ENCODE measurements around the gene JAKMIP1. TPM values are rescaled to one million over a fixed set of nuclear protein-coding genes. Genes with fewer than 3 reads are reported as not detected.

Gene JAKMIP1
- 0.22 and 0.28 TPM in 2 replicates for total RNA-seq (2014; rRNA removed; shearing (Covaris generic))

DNA sequence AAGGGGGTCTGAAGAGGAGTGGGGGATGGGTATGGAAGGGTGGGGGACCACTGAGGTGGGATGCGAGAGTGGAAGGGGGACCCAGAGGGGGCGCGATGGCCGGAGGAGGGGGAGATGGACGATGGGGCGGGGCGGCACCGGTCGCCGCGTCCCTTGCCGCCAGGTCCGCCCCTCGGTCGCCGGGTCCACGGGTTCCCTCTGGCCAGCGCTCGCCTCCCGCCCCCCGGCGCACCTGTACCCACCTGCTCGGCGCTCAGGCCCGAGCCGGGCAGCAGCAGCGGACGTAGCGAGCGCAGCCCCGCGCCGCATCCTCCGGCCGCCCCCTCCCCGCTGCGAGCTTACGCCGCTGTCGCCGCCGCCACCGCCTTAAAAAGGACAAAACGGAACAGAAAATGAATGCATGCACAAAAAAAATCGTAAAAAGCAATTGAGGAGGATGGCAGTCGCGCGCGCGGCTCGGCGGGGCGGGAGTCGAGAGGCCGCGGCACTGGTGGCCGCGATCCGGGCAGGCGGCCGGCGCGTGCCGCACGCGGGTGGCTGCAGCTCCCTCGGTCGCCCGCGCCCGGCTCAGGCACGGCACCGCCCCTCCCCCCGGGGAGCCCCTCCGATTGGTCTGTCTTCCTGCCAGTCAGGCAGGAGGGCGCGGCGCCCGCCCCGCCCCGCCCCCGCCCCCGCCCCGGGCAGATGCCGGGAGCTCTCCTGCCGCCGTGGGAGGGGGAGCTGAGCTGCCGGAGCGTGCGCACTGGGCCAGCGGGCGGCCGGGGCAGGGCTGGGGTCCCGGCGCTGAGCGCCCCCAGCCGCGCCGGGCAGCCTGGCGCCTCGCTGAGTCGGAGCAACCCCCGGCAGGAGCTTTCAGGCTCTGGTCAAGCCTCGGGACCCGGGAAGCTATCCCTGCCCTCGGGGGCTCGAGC, at the start of gene JAKMIP1:
Gene JAKMIP1 (minus strand): TSS at position 539 of the 911 bp plus-strand sequence. CDS start 87,699 bp downstream, outside the sequence.
- DNase-seq (ENCODE audit: low spot score) = peak; percentile 39

DNA sequence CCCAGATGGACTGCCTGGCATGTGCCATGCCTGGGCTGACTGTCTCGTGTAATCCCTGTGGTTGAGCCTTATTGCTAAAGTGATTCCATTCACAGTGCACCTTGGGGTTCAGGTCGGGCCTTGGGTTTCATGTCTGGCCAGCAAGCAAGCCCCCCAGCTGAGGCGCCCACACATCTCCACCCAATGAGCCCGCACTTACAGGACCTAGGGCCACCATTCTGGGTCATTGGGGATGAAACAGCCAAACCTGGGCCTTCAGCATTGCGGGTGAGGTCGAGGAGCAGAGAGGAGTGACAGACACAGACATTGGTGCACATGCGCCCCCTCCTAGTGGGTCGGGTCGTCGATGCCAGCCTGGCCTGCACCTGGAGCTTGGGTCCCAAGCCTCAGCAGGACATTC, 48.0 kb upstream of the JAKMIP1 start:
- DNase-seq (ENCODE audit: low spot score) = no peak

DNA sequence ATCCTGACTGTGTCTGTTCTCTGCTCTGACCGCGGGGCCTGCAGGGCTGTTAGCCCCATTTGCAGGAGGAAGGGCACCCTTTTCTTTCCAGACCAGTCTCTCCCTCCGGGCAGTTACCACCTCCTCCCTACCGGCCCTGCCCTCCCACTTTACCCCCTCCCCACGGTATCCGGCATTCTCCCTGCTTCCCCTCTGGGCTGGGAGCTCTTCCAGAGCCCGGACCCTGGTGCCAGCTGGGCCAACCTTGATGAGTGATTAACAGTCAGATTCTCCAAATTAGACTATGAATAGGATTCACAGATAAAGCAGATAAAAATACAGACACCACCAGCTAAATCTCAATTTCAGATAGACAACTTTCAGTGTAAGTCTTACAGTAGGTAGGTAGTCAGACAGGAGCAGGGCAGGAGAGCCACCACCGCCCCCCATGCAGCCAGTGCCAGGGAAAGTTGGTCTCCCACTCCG, 45.9 kb upstream of the JAKMIP1 start:
- DNase-seq (ENCODE audit: low spot score) = no peak

DNA sequence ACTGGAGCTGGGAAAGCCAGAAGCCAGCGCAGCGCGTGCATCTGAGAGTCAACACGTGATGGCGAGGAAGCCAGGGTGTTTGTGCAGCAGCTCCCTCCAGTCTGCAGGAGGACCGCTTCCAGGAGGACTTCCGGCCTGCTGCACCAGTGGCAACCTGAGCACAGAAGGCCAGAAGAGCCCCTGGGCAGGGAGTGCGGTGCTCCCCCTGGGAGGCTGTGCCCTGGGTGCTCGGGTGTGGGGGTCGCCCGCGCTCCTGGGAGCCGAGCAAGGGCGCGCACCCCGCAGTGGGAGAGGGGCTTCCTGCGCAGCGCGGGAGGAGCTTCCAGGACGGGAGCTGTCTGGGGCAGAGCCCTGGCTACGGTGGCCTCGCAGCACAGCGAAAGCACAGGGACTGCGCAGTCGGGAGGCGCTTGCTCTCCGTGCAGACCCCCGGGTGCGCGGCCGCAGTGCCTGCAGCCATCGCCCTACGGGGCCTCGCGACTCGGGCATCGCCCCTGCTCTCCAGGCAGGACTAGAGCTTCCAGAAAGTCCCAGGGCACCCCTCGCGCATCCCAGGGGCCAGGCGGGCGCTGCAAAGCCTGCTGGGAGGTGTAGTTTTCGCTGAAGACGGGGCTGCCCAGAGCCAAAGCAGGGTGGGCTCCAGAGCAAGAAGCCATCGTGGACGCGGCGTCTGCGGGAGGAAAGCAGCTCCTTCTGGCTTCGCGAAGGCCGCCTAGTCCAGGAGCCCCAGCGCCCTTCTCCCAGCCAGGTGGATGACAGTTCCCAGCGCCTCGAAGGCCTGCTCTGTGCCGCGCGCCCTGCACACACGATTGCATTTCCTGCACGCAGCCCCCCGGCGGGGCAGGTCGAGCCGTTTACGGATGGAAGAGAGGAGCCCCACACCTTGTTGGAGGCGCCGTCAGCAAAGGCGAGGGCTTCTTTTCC, 45.2 kb upstream of the JAKMIP1 start:
- DNase-seq (ENCODE audit: low spot score) = no peak

DNA sequence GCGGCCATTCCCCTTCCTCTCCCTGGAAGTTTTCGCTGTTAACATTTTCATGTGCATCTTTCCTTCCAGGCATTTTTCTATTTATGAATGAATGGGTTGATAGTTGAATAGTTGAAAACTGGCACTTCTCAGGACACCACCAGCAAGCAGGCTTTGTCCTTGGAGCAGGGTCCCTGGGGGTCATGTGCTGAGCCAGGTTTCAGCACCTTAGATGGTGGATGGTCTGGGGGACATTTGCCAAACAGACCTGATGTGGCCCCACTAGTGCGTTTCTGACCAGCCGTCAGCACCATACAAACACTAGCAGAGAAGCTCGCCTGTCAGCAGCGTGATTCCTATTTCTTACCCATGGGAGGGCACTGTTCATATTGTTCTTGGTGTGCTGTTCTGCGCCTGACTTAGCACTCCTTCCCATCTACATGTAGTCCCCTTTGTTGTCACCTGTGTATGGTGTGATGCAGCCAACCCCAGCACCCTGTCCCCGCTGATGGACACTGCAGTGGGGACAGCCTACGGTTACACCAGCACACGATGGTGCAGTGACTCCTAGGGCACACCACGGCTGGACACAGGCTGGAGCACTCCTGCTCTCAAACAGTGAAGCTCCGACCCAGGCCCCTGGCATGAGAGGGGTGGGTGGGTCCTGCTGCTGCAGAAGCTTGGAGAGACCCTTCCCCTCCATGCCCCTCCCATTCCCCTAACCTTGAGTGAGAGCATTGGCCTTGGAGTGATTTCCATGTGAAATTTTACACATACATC, 42.1 kb upstream of the JAKMIP1 start:
- DNase-seq (ENCODE audit: low spot score) = no peak

DNA sequence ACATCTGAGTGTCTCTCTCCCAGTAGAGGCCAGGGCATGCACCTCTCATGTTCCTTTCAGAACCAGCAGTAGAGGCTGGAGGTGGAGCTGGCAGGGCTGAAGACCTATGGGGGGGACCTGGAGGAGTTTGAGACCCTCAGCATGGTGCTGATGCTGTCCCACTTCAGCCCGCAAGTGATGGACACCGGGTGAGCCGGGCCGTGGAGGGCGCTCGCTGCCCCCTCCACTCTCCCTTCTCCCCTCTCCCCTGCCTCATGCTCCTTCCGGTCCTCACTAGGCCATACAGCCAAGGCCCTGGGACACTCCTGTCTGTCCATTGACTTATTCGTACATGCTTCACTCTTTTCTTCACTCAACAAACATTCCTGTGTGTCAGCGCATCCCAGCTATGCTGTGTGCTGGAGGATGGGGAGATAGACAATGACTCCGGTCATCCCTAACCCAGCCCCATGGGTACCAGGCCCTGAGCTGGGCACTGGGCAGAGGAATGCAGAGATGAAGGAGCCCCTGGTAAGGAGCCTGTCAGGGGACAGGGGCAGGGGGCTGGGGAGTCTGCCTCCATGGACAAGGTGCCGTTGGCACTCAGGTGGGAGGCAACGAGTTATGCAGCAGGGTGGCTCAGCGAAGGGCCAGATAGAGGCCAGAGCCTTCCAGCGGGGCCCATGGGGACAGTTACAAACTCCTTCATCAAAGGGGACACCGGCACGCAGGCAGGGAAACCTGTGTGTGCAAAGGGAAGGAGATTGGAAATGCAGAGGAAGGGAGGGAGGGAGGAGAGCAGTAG, 40.9 kb upstream of the JAKMIP1 start:
- no peak for DNase-seq (ENCODE audit: low spot score)

DNA sequence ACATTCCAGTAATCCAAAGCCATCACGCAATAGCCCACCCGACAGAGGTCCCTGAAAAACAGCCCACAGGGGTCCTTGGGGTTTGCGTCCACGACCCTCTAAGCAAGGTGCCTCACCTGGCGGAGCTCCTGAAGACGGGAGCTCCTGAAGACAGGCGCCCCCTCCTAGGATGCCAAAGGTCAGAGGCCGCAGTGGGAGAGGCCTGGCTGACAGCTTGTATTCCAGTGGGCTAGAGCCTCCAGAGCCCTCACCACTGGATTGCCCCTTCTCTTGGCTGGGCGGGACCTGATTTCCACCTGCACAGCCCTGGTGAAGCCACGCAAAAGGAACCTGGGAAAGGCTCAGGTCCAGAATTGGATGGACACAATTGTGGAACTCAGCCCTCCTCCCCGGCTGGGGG, 39.6 kb upstream of the JAKMIP1 start:
- DNase-seq (ENCODE audit: low spot score) = no peak

DNA sequence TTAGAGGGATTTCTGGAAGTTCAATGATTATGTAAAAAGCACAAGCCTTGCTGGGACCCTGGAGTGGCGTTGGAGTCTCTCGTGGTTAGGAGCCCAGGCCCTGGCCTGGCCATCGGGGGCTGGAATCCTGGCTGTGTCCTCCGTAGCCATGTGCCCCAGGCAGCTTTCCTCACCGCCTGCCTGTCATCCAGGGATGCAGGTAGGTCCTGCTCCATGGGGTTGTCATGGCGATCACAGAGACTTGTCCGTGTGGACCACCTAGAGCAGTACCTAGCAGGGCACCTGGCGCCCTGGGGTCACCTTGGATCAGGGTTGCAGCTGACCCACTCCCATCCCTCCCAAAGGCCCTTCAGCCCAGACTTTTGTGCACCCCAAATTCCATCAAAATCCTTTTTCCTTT, 39.1 kb upstream of the JAKMIP1 start:
- no peak for DNase-seq (ENCODE audit: low spot score)

DNA sequence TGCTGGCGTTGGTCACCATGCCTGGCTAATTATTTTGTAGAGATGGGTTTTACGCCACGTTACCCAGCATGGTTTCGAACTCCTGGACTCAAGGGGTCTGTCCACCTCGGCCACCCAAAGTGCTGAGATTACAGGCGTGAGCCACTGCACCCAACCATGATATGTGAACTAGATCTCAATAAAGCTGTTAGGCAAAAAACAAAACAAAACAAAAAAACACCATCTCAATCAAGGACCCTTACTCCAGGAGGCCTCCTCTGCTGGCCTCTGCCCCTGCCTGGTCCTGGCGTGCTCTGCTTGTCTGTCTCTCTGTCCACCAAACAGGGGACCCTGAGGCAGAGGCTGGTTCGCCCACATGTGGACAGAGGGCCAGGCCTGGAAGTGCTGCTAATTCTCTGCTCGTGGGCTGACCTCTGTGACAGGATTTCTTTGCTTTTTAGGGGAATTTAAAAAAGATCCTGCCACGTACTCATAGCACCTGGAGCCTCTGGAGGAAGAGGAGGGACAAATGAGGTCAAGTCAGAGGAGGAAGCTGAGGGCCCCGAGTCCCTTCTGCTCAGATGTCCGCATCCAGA, 36.6 kb upstream of the JAKMIP1 start:
- no peak for DNase-seq (ENCODE audit: low spot score)

DNA sequence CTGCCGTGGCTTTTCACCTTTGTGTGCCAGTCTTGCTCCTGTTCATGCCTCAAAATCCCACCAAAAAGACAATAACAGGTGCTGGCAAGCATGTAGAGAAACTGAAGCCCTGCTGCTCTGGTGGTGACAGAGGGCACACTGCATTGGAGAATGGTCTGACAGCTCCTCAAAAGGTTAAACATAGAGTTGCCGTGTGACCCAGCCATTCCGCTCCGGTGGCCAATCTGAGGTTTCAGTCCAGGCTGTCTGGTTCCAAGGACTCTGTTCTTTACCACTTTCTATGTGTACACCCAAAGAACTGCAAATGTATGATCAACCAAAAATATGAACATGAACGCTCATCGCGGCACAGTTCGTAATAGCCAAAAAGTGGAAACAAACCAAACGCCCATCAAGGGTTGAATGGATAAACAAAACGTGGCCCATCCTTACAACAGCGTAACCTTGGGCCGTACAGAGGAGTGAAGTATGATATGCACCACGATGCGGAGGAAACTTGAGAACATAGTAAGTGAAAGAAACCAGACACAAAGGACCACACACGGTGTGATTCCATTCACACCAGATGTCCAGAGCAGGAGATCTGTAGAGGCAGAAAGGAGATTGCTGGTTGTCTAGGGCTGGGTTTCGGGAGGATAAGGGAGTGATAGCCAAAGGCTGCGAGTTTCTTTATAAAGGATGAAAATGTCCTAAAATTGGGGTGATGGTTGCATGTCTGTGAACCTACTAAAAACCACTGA, 35.7 kb upstream of the JAKMIP1 start:
- DNase-seq (ENCODE audit: low spot score) = no peak

DNA sequence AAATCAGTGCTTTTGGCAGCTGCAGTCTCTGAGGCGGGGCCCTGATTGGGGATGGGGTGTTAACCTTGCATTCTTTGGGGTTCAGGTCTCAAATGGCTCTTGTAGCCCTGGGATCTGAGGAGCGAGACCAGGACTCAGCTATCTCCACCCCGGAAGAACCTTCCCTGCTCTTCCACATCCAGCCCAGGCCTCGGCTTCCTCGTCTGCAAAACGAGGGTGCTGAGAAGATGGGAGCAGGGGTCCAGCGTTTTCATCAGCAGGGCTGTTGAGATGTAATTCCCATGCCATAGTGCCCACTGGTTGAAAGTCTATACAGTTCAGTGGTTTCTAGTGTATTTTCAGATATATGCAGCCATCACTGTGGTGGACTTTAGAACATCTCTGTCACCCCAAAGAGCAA, 34.7 kb upstream of the JAKMIP1 start:
- DNase-seq (ENCODE audit: low spot score) = no peak

DNA sequence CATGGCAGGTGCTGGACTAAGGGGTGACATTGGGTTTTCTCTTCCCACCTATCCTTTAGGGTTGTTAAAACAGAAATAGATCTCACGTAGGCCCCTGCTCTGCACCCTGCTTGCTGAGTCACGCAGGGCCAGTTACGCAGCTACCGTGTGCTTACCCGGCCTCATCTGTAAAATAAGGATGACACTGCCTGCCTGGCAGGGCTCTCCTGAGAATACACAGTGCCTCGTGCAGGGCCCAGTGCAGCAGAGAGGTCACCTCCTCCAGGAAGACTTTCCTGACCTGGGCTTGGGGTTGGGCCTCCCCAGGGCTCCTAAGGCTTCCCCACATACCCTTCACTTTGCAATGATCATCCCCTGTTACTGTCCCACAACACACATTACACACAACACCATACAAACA, 33.6 kb upstream of the JAKMIP1 start:
- no peak for DNase-seq (ENCODE audit: low spot score)

DNA sequence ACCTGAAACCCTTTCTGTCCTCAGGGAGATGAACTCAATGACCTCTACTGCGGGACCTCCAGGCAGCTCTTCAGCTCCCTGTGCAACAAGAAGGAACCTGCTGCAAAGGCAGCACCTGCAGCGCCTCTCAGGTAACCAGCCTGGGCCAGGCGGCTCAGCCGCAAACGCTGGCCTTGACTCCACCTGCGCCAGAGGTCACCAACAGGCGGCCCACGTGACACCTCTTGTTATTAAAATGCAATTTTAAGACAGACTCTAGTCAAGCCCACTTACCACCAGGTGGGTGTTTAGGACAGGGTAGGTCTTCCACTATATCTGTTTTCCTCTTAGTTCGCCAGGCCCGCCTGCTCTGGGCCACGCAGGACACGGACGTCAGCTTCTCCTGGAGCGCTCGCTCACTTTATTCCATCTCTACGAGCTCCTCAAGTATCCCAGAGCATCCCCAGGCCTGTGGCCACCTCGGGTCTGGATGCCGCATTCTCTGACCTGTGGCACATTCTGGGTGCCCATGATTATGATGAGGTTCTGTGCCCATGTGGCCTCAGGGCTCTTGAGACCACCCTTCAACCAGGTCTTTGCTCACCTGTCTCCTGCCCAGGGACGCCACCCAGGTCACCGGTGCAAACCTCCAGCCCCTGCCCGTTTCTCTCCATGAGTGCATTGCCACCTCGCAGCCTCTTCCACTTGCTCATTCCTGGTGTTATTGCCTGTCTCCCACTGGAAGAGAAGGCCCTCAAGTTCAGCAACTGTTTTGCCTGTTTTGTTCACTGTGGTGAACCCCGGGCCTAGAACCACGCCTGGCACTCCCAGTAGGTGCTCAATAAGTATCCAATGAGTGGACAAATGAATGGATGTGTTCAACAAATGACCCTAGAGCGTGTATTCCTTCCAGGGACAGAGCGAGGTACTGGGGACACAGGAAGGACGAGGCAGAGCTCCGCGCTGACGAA, 32.8 kb upstream of the JAKMIP1 start:
- DNase-seq (ENCODE audit: low spot score) = no peak

DNA sequence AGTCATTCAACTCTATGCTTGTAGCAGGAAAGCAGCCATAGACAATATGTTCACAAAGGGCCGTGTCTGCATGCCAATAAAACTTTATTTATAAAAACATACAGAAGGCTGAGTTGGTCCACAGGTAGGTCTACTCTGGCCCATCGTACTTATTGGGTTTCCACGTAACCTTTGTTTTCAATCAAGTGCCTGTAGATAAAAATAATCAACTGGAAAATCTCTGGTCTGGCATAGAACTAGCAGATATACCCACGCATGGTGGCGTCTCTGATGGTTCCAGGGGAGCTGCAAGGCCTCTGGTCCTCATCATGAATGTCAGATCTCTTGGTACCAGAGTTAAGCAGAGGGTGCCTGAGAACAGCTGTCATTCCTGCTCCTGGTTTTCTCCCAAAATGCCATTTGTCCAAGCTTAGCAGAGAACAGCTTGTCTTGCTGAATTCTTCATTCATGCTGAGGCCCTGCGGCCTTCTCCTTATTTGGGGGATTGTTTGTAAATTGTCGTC, 31.4 kb upstream of the JAKMIP1 start:
- no peak for DNase-seq (ENCODE audit: low spot score)

DNA sequence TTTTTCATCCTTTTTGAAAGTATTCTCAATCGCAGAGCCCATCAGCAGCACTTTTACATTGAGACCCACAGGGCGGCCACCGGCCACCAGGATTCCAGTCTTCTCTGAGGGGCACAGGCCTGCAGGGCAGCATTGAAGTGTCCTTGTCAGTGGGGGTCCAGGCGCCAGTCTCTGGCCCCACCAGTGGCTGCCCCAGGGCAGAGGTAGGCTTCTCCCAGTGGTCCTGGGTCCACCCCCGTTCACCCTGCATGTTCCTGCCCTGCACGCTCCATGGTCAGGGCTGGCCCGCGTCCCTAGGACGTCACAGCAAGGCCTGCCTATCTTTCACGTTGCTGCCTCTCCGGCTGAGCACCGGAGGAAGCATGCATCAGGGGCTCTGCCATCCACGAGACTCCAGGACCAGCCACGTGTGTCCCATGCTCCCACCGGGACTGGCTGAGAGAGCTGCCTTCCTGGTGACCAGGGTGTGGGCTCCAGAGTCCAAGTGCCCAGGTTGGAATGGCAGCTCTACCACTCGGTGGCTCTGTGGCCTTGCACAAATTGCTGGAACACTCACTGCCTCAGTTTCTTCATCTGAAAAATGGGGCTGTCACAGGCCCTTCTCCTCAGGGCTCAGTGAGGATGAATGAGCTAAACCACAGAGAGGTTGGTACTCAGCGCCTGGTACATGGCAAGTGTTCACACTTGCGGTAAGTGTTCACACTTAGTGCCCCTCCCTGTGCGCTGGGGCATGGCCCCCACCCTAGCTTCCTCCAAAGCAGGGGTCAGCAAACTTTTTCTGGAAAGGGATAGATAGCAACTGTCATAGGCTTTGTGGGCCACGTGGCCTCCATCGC, 30.7 kb upstream of the JAKMIP1 start:
- DNase-seq (ENCODE audit: low spot score) = no peak

DNA sequence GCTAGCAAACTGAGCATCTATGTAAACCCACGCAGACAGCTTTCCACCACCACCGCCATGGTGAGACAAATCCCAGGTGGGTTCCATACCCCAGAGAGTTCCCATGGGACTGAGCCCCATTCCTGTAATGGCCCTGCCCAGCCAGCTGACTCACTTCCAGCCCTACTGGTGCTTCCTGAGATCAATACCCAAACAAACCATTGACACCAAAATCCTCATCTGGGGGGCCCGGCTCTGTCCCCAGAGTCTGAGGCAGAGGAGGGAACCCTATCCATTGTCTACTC, 30.1 kb upstream of the JAKMIP1 start:
- DNase-seq (ENCODE audit: low spot score) = no peak

DNA sequence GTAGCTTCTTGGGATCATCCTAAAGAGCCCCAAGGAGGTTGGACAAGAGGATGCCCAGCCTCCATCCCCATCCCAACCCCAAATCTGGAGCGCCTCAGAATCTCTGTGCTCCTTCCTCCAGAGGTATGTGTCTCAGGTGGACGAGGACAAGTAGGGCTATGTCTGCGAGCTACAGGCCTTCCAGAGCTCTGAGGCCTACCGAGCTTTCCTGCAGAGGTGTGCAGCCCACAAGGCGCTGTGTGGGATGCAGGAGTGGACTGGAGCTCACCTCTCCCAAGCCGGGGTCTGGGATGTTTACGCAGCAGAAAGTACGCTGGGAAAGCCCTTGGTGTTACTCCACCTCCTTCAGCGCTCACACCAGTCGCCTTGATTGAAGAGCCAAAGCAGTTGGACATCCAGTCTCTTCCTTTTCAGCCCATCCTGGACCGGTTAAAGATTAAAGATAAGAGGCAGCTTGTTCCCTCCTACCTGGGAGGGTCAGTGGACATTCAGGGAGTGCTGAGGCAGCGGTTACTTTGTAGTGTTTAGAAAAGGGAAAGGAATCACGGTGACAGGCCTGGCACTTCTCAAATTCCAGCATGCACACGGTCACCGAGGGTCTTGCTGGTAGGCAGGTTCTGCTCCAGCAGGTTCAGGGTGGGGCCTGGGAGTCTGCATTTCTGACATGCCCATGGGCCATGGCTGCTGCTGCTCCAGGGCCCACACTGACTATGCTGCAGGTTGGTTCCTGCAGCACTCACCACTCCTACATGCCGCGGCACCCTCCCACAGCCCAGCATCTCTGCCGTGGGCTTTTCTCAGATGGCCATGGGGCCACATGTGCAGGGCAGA, 29.5 kb upstream of the JAKMIP1 start:
- DNase-seq (ENCODE audit: low spot score) = no peak

All from A172 (cell line).